NCI-H2171 (cell line): ENCODE results near the gene POLR2H.
A peak's percentile ranks its signal among the peaks of the same experiment; 100 is the strongest.

Source experiments
- DNase-seq: peaks from one replicate; lab custom pipeline; 2025; lab: John Stamatoyannopoulos, UW

POLR2H gene

GRCh38 chr3:184371570-184372018 lies 10.1 kb downstream of the POLR2H start:
- peak; percentile 75 for DNase-seq

GRCh38 chr3:184372296-184372821 lies 10.8 kb downstream of the POLR2H start:
- DNase-seq: no peak

DNA sequence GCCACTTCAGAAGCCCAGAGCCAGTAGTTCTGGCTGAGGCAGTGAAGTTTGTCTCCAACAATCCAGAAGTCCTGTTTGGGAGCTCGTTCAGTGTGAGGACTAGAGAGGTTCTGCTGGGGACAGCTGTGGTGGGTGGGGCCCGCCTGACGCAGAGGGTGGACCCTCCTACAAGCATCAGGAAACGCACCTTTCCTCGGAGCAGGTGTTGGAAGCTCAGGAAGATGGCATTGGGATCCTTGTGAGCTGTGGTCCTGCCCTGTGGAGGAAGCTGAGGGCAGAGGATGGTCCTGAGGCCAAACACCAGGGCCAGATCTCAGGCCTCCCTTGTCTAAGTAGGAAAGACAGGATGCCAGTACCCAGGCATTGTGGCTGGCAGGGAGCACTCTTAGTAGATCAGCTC lies 11.4 kb downstream of the POLR2H start:
- no peak for DNase-seq

DNA sequence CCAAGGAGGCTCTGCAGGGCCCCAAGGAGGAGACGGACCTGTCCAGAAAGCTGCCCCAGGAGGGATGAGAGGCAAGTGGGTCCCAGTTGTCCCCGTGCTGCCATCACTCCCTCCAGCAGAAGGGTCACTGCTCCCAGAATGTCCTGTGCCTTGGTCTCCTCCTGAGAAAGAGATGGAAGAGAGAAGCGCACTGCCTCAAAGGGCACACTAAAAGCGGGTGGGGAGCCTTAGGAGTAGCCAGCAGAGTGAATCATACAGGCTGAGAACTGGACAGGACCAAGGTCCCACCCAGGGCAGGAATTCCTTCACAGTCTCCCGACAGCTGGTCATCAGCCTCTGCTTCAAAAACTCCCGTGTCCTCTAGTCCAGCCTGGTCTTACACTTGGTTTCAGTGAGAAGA lies 11.9 kb downstream of the POLR2H start:
- no peak for DNase-seq

GRCh38 chr3:184375747-184376461 lies 14.4 kb downstream of the POLR2H start:
- no peak for DNase-seq

- DNase-seq: no peak
Observed at GRCh38 chr3:184377374-184377773, 15.9 kb downstream of the POLR2H start.

GRCh38 chr3:184377882-184378445 lies 16.5 kb downstream of the POLR2H start, which contains the start of gene THPO:
THPO (minus strand) TSS chr3:184378207; CDS start chr3:184376259, 1,948 bp downstream.
- DNase-seq: no peak

GRCh38 chr3:184378651-184379357 lies 17.3 kb downstream of the POLR2H start:
- no peak for DNase-seq

DNA sequence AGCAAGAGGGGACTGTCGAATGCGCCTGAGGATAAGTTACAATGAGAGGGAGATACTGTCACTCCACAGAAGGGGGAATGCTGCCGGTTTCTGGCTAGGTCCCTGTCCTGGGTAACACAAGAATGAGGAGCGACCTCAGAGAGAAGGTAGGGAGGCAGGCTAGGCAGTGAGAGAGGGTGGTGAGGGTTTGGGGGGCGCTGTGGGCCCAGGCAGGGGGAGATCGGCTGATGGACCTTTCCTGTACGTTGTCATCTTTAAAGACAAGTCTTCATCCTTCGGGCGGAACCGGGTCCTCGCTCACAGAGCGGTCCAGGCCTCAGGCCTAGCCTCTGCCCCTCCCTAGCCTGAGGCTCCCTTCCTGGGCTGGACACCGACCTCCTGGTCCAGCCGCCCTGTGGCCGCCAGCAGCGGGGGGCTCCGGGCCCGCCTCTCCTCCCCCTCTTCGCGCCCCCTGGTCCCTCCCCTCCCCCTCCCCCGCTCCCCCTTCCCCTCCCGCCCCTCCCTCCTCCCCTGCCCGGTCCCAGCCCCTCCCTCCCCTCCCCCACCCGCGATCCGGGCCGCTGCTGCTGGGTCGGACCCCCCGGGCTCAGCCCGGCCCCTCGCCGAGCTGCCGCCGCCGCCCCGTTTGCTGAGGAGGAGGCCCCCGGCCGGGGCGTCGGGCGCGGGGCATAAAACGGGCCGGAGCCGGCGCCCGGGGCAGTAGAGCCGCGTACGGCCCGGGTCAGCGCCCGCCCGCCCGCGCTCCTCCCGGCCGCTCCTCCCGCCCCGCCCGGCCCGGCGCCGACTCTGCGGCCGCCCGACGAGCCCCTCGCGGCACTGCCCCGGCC lies 18.1 kb downstream of the POLR2H start, which contains the start of gene CHRD:
TSS of gene CHRD (plus strand) at position 697 of the 827 bp plus-strand sequence. CDS start 265 bp downstream, outside the sequence.
- DNase-seq: no peak

DNA sequence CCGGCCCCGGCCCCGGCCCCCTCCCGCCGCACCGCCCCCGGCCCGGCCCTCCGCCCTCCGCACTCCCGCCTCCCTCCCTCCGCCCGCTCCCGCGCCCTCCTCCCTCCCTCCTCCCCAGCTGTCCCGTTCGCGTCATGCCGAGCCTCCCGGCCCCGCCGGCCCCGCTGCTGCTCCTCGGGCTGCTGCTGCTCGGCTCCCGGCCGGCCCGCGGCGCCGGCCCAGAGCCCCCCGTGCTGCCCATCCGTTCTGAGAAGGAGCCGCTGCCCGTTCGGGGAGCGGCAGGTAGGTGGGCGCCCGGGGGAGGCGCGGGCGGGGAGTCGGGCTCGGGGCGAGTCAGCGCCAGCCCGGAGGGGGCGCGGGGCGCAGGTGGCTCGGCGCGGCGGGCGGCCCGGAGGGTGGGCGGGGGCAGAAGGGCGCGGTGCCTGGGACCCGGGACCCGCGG lies 18.7 kb downstream of the POLR2H start:
- peak; percentile 26 for DNase-seq

DNA sequence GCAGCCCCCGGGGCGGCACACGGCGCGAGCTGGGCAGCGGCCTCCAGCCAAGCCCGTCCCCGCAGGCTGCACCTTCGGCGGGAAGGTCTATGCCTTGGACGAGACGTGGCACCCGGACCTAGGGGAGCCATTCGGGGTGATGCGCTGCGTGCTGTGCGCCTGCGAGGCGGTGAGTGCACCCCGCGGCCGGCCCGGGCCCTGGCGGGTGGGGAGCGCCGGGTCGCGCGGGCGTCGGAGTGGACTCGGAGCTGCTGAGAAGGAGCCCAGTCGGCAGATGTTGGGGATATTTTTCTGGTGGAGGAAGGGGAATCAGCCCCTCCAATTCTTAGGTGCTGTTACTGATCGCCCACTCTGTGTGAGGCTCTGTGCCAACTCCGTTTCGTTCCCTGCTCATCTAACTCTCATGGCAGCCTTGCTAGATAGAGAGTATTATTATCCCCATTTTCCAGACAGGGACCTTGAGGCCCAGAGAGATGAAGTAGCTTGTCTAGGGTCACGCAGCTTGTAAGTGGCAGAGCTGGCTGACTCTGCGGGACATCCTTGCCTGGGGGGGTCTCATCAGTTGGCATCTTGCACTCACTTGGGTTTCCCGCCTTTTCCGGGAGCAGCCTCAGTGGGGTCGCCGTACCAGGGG lies 19.2 kb downstream of the POLR2H start:
- DNase-seq: no peak

GRCh38 chr3:184381261-184382224 lies 20.0 kb downstream of the POLR2H start:
- no peak for DNase-seq

- DNase-seq: no peak
Observed at GRCh38 chr3:184382326-184383032, 21.0 kb downstream of the POLR2H start.

DNA sequence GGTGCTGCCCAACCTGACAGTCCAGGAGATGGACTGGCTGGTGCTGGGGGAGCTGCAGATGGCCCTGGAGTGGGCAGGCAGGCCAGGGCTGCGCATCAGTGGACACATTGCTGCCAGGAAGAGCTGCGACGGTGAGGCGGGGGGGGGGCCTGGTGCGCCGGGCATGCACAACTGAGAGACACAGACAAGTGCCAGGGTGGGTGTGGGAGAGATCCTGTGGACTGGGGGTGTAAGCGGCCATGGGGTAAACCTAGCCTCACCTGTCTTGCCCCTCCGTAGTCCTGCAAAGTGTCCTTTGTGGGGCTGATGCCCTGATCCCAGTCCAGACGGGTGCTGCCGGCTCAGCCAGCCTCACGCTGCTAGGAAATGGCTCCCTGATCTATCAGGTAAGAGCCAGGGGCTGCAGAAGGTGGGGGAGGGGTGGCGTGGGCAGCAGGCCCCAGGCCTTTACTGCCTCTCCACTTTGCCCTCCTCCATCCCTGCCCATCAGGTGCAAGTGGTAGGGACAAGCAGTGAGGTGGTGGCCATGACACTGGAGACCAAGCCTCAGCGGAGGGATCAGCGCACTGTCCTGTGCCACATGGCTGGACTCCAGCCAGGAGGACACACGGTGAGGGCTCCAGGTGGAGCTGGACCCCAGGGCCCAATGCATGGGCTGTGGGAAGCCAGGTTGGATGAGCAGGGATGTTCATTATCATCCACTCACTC lies 21.7 kb downstream of the POLR2H start:
- no peak for DNase-seq

DNA sequence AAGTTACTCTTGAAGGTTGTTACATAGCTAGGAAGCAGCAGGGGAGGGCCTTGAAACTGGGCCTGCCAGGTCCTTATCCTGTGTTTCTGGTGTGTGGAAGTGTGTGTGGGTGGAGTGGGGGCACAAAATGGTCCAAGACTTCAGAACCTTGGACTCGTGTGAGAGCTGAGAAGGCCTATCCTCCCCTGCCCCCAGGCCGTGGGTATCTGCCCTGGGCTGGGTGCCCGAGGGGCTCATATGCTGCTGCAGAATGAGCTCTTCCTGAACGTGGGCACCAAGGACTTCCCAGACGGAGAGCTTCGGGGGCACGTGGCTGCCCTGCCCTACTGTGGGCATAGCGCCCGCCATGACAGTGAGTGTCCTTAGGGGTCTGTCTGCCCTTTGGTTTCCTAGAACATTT lies 22.8 kb downstream of the POLR2H start:
- DNase-seq: no peak

DNA sequence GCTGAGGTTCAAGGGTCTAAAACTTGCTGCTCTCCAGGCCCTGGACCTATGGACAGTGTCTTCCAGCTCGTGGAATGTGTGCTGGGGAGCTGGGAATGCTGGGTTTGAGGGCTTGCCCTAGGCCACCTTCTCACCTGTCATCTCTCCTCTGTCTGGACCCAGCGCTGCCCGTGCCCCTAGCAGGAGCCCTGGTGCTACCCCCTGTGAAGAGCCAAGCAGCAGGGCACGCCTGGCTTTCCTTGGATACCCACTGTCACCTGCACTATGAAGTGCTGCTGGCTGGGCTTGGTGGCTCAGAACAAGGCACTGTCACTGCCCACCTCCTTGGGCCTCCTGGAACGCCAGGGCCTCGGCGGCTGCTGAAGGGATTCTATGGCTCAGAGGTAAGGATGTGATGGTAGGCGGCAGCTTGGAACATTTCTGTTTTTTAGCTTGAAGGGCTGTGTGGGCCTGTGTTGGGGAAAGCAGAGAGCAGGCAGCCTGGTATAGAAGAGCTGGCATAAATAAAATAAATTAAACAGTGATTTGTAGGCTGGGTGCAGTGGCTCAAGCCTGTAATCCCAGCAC lies 23.4 kb downstream of the POLR2H start:
- no peak for DNase-seq

DNA sequence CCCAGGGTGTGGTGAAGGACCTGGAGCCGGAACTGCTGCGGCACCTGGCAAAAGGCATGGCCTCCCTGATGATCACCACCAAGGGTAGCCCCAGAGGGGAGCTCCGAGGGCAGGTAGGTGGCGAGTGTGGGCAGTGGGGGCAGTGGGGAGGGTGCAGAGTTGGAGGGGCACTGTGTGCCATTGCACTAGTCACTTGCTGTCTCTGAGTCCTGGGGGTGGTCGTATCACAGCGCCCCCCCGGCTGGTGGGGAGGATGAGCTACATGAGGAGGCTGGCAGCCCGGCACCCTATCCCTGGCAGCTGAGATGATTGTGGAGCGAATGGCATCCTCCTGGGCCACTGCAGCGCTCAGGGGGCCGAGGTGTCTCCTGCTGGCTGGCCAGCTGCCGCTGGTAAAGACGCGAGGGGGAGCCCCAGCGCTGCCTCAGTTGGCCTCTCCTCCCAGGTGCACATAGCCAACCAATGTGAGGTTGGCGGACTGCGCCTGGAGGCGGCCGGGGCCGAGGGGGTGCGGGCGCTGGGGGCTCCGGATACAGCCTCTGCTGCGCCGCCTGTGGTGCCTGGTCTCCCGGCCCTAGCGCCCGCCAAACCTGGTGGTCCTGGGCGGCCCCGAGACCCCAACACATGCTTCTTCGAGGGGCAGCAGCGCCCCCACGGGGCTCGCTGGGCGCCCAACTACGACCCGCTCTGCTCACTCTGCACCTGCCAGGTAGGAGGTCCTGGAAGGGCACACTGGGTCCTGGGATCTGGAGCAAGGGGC lies 24.7 kb downstream of the POLR2H start:
- DNase-seq: no peak
